SK-N-SH treated with all-trans-retinoic acid at 6 μM for 48 hours (cell line): ENCODE results near the gene HIGD1B.

ENCODE experiments used
- TF ChIP-seq, protein P1 (sequence below): fragments of 250-450 bp; sonication (Bioruptor Pico); IDR thresholded peaks from 2 replicates; pipeline ENCODE4 v1.8.0; 2020; ENCODE audit warnings: mild to moderate bottlenecking, moderate library complexity, borderline replicate concordance
- TF ChIP-seq, protein P2 (sequence below): fragments of 250-450 bp; sonication (Bioruptor Pico); IDR thresholded peaks from 2 replicates; pipeline ENCODE4 v1.5.1; 2021; ENCODE audit warnings: mild to moderate bottlenecking, moderate library complexity

DNA sequence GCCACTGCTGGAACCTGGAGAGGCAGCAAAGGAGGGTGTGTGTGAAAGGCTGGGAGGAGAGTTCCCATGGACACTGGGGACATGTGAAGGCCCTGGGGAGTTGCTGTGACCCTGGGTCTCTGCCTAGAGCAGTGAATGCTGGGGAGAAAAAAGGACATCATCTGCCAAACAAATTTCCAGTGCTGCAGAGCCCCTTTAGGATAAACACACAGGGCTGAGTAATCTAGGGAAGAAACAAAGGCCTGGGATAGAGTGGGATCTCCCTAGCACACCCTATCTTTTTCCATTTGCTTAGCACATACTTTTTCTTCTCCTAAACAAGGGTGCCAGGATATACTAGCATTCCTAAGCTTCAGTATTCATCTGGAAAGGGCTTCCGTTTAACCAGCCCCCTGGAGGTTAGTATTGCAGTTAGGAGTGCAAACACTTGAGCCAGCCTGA lies 3.3 kb upstream of the HIGD1B start:
- TF ChIP-seq, protein P1, sequence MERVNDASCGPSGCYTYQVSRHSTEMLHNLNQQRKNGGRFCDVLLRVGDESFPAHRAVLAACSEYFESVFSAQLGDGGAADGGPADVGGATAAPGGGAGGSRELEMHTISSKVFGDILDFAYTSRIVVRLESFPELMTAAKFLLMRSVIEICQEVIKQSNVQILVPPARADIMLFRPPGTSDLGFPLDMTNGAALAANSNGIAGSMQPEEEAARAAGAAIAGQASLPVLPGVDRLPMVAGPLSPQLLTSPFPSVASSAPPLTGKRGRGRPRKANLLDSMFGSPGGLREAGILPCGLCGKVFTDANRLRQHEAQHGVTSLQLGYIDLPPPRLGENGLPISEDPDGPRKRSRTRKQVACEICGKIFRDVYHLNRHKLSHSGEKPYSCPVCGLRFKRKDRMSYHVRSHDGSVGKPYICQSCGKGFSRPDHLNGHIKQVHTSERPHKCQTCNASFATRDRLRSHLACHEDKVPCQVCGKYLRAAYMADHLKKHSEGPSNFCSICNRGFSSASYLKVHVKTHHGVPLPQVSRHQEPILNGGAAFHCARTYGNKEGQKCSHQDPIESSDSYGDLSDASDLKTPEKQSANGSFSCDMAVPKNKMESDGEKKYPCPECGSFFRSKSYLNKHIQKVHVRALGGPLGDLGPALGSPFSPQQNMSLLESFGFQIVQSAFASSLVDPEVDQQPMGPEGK (CRISPR knock-in tag): no peak
- TF ChIP-seq, protein P2, sequence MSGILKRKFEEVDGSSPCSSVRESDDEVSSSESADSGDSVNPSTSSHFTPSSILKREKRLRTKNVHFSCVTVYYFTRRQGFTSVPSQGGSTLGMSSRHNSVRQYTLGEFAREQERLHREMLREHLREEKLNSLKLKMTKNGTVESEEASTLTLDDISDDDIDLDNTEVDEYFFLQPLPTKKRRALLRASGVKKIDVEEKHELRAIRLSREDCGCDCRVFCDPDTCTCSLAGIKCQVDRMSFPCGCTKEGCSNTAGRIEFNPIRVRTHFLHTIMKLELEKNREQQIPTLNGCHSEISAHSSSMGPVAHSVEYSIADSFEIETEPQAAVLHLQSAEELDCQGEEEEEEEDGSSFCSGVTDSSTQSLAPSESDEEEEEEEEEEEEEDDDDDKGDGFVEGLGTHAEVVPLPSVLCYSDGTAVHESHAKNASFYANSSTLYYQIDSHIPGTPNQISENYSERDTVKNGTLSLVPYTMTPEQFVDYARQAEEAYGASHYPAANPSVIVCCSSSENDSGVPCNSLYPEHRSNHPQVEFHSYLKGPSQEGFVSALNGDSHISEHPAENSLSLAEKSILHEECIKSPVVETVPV: no peak
